Neural progenitor cell (in vitro differentiated cells): ENCODE results near the gene APBB2. TPM values are rescaled to one million over a fixed set of nuclear protein-coding genes. Genes with fewer than 3 reads are reported as not detected.

Experiments used
- DNase-seq: peaks from one replicate; pipeline ENCODE4 v3.0.0-alpha.2; 2016; ENCODE audit warnings: low spot score
- H2AFZ ChIP-seq: fragments of 200-600 bp; sonication (generic); replicated peaks from 2 replicates; pipeline ENCODE4 v1.6.1; 2016; ENCODE audit warnings: antibody characterized with exemption
- H3F3A ChIP-seq: fragments of 200-600 bp; sonication (generic); 2 replicates; pipeline ENCODE4 v1.6.1; 2016; ENCODE audit warnings: antibody characterized with exemption, low read depth
- H3K27ac ChIP-seq: fragments of 200-600 bp; sonication (generic); 2 replicates; pipeline ENCODE4 v1.5.1; 2016; ENCODE audit warnings: mild to moderate bottlenecking
- H3K27me3 ChIP-seq: fragments of 200-600 bp; sonication (generic); 2 replicates; pipeline ENCODE4 v1.6.1; 2016; ENCODE audit warnings: mild to moderate bottlenecking, moderate library complexity
- H3K36me3 ChIP-seq: fragments of 200-600 bp; sonication (generic); 2 replicates; pipeline ENCODE4 v1.5.1; 2016
- H3K4me1 ChIP-seq: fragments of 200-600 bp; sonication (generic); 2 replicates; pipeline ENCODE4 v1.6.1; 2016; ENCODE audit warnings: mixed run types
- H3K4me2 ChIP-seq: fragments of 200-600 bp; sonication (generic); 2 replicates; pipeline ENCODE4 v1.6.1; 2016
- H3K4me3 ChIP-seq: fragments of 200-600 bp; sonication (generic); 2 replicates; pipeline ENCODE4 v1.5.1; 2016
- H3K79me2 ChIP-seq: fragments of 200-600 bp; sonication (generic); 2 replicates; pipeline ENCODE4 v1.6.1; 2016; ENCODE audit warnings: low read depth
- H3K9ac ChIP-seq: fragments of 200-600 bp; sonication (generic); 2 replicates; pipeline ENCODE4 v1.6.1; 2016
- H3K9me3 ChIP-seq: fragments of 200-600 bp; sonication (generic); 2 replicates; pipeline ENCODE4 v1.5.1; 2016; ENCODE audit warnings: low read depth
- H4K20me1 ChIP-seq: fragments of 200-600 bp; sonication (generic); 2 replicates; pipeline ENCODE4 v1.6.1; 2016; ENCODE audit warnings: low read depth
- H3K27ac Mint-ChIP-seq: 3 replicates; pipeline ENCODE4 v1.8.0; 2021; ENCODE audit warnings: mixed read lengths
- H3K27me3 Mint-ChIP-seq: 2 replicates; pipeline ENCODE4 v1.8.0; 2022; ENCODE audit warnings: low read depth, mild to moderate bottlenecking, inconsistent platforms, moderate library complexity, mixed read lengths; ENCODE audit not compliant: insufficient read depth
- H3K36me3 Mint-ChIP-seq: 3 replicates; pipeline ENCODE4 v1.8.0; 2021; ENCODE audit warnings: mixed read lengths
- H3K4me1 Mint-ChIP-seq: 3 replicates; pipeline ENCODE4 v1.8.0; 2021; ENCODE audit warnings: mixed read lengths
- H3K4me3 Mint-ChIP-seq: 3 replicates; pipeline ENCODE4 v1.8.0; 2021; ENCODE audit warnings: mild to moderate bottlenecking, moderate library complexity, mixed read lengths
- H3K9me3 Mint-ChIP-seq: 3 replicates; pipeline ENCODE4 v1.8.0; 2020; ENCODE audit warnings: mixed read lengths
- CTCF ChIP-seq: fragments of 200-600 bp; sonication (generic); IDR thresholded peaks from 2 replicates; pipeline ENCODE4 v1.5.1; 2017; ENCODE audit warnings: antibody characterized with exemption, mild to moderate bottlenecking
- EZH2 ChIP-seq: fragments of 200-600 bp; sonication (generic); IDR thresholded peaks from 2 replicates; pipeline ENCODE4 v1.6.1; 2017; ENCODE audit warnings: antibody characterized with exemption, mild to moderate bottlenecking, moderate library complexity
- EZH2phosphoT487 ChIP-seq: fragments of 200-600 bp; sonication (generic); IDR thresholded peaks from 2 replicates; pipeline ENCODE4 v1.6.1; 2017; ENCODE audit warnings: antibody characterized with exemption
- total RNA-seq: library from RNA; depleted of rRNA; stranded (reverse); fragments of >200 nt; gene quantifications from 2 replicates; pipeline ENCODE4 v1.2.3, GENCODE V29; 2015; ENCODE audit warnings: low replicate concordance

Gene APBB2
- total RNA-seq, 1 donor from 2014 or later = 83.2 TPM

GRCh38 chr4:41145571-41146078 lies 68.7 kb downstream of the APBB2 start:
- peak; percentile 60 for DNase-seq
- no peaks in the 10 kb centered on the region for H3K9me3 Mint-ChIP-seq
- H3K79me2 ChIP-seq = peaks cover 6% of the 10 kb centered on the region
- H3K4me2 ChIP-seq = peak overlapping the region; percentile 34
- H3K27me3 ChIP-seq = no peaks in the 10 kb centered on the region
- peak overlapping the region; percentile 65 for H3K27ac ChIP-seq
- no peak overlapping the region for H3K9ac ChIP-seq
- H3F3A ChIP-seq = peaks cover 28% of the 10 kb centered on the region
- peak overlapping the region; percentile 65 for H3K27ac Mint-ChIP-seq
- no peak overlapping the region for H3K4me3 Mint-ChIP-seq
- no peaks in the 10 kb centered on the region for H3K36me3 ChIP-seq
- no peaks in the 10 kb centered on the region for H3K36me3 Mint-ChIP-seq
- H3K27me3 Mint-ChIP-seq = no peaks in the 10 kb centered on the region
- no peak overlapping the region for H3K4me3 ChIP-seq
- no peaks in the 10 kb centered on the region for H3K9me3 ChIP-seq
- TF ChIP-seq EZH2 (no peak), CTCF (no peak)
- H3K4me1 ChIP-seq = peaks cover 35% of the 10 kb centered on the region
- H2AFZ ChIP-seq = no peak overlapping the region
- peaks cover 16% of the 10 kb centered on the region for H3K4me1 Mint-ChIP-seq
- no peaks in the 10 kb centered on the region for H4K20me1 ChIP-seq

GRCh38 chr4:41144812-41145211 lies 69.5 kb downstream of the APBB2 start:
- Histone ChIP-seq H3K27ac (peak overlapping the region; percentile 65), H3K4me2 (no peak overlapping the region), H3K36me3 (no peaks in the 10 kb centered on the region), H3K9me3 (no peaks in the 10 kb centered on the region), H3K4me1 (peaks cover 43% of the 10 kb centered on the region), H3K79me2 (peaks cover 6% of the 10 kb centered on the region), H3K4me3 (no peak overlapping the region), H4K20me1 (no peaks in the 10 kb centered on the region), H3K27me3 (no peaks in the 10 kb centered on the region), H3K9ac (no peak overlapping the region), H2AFZ (no peak overlapping the region), H3F3A (peaks cover 30% of the 10 kb centered on the region)
- Mint-ChIP-seq H3K4me3 (no peak overlapping the region), H3K27ac (no peak overlapping the region), H3K27me3 (no peaks in the 10 kb centered on the region), H3K9me3 (no peaks in the 10 kb centered on the region), H3K36me3 (no peaks in the 10 kb centered on the region), H3K4me1 (peaks cover 16% of the 10 kb centered on the region)
- DNase-seq = no peak
- TF ChIP-seq CTCF = no peak

GRCh38 chr4:41144040-41144379 lies 70.3 kb downstream of the APBB2 start:
- no peak for DNase-seq
- Histone ChIP-seq H3K4me2 (no peak overlapping the region), H4K20me1 (no peaks in the 10 kb centered on the region), H3K9ac (no peak overlapping the region), H3K9me3 (no peaks in the 10 kb centered on the region), H3K27ac (no peak overlapping the region), H3K36me3 (no peaks in the 10 kb centered on the region), H3F3A (peaks cover 30% of the 10 kb centered on the region), H2AFZ (no peak overlapping the region), H3K4me1 (peaks cover 46% of the 10 kb centered on the region), H3K79me2 (peaks cover 6% of the 10 kb centered on the region), H3K4me3 (no peak overlapping the region), H3K27me3 (no peaks in the 10 kb centered on the region)
- Mint-ChIP-seq H3K36me3 (no peaks in the 10 kb centered on the region), H3K4me3 (no peak overlapping the region), H3K4me1 (peaks cover 16% of the 10 kb centered on the region), H3K27ac (no peak overlapping the region), H3K27me3 (no peaks in the 10 kb centered on the region), H3K9me3 (no peaks in the 10 kb centered on the region)
- TF ChIP-seq CTCF (no peak), EZH2phosphoT487 (no peak), EZH2 (no peak)
